Testis (tissue), 2 donors: ENCODE measurements around the gene P3H2.

Source experiments
- CTCF ChIP-seq, 3 experiments: fragments of 450-650 bp in 2 of 3; fragments of 200-600 bp in 1 of 3; sonication (generic) in 1 of 3; IDR thresholded peaks; one replicate each; pipeline ENCODE4 v1.5.1; 2016 to 2019; ENCODE audit warnings: antibody characterized with exemption in 3 of 3, mild to moderate bottlenecking in 2 of 3, moderate library complexity in 1 of 3
- POLR2A ChIP-seq: fragments of 450-650 bp; IDR thresholded peaks from one replicate; pipeline ENCODE4 v1.6.1; 2017; ENCODE audit warnings: antibody characterized with exemption, mild to moderate bottlenecking, moderate library complexity

GRCh38 chr3:190132371-190132770 lies 11.7 kb upstream of the P3H2 start:
- TF ChIP-seq POLR2A, result no peak
- no peak for TF ChIP-seq CTCF (IDR thresholded peaks at IDR 0.05)
